Measurements from ENCODE around the gene KLF9. TPM values are rescaled to one million over a fixed set of nuclear protein-coding genes. Genes with fewer than 3 reads are reported as not detected.

KLF9 gene
- polyA plus RNA-seq, 1 of the 3 experiments (the other 2 are of a cell fraction), result 5.8 TPM

GRCh38 chr9:70410368-70410767, 4.1 kb downstream of the KLF9 start:
- Histone ChIP-seq H3K9me3 (no peaks in the 10 kb centered on the region), H4K20me1 (ENCODE audit: insufficient read depth) (peaks cover 33% of the 10 kb centered on the region; the same call in 1 of the 2 replicates), H3F3A (replicated peaks; ENCODE audit: insufficient read depth) (peaks cover 15% of the 10 kb centered on the region), H3K4me2 (peak overlapping the region; percentile 86), H3K4me1 (ENCODE audit: control insufficient read depth in 1 of 2, insufficient read depth in 2 of 2, low read depth in 1 of 2, low read length in 1 of 2) (peaks cover 21 to 32% of the 10 kb centered on the region in 2 experiments; a peak in 3 of 4 replicates), H3K9me2 (no peaks in the 10 kb centered on the region), H3K36me3 (replicated peaks in 1 of 2; ENCODE audit: control insufficient read depth in 1 of 2, insufficient read depth in 2 of 2, low read length in 1 of 2) (peaks cover 0 to 3% of the 10 kb centered on the region in 2 experiments), H3K9ac (peak overlapping the region; percentile 31; the same call in 1 of the 2 replicates), H3K27me3 (ENCODE audit: insufficient read depth) (no peaks in the 10 kb centered on the region), H3K79me2 (ENCODE audit: insufficient read depth) (peaks cover 67% of the 10 kb centered on the region), H3K27ac (ENCODE audit: low read depth in 2 of 2, low read length in 1 of 2) (peak overlapping the region in 1 of 2 experiments; percentile 97; a peak in 2 of 4 replicates), H3K4me3 (ENCODE audit: low read depth in 2 of 2, low read length in 1 of 2) (peak overlapping the region in 1 of 2 experiments; percentile 82; a peak in 2 of 4 replicates), H2AFZ (ENCODE audit: low read depth) (no peak overlapping the region)
- POLR2A ChIA-PET, result interaction anchor here (1.1 to 1.4 kb wide), 2 partner anchors 9 to 10 kb away, joined by 4 to 9 read pairs; no protein-coding TSS in a partner anchor
- CTCF ChIA-PET, result interaction anchor here (0.7 to 2.9 kb wide), 5 partner anchors 9 to 192 kb away, joined by 3 to 9 read pairs (median 3); no protein-coding TSS in a partner anchor
- WGBS (ENCODE audit: low lambda C conversion rate), result 100% methylated on average over 1 of the region's 1 CpG
- TF ChIP-seq TCF12 (IDR thresholded peaks at IDR 0.05) (no peak), POLR2AphosphoS5 (IDR thresholded peaks at IDR 0.05; ENCODE audit: low read depth, low read length) (no peak), RAD21 (IDR thresholded peaks at IDR 0.05; ENCODE audit: low read length) (no peak), FOSL2 (IDR thresholded peaks at IDR 0.05; ENCODE audit: borderline replicate concordance, low read depth) (no peak), RCOR1 (IDR thresholded peaks at IDR 0.05; ENCODE audit: low read length) (no peak), FOXJ3 (CRISPR knock-in tag; IDR thresholded peaks at IDR 0.05) (no peak), NRF1 (IDR thresholded peaks at IDR 0.05; ENCODE audit: low read depth, low read length) (no peak), YY1 (IDR thresholded peaks at IDR 0.05; ENCODE audit: low read depth) (no peak)
- TF ChIP-seq, protein P1, sequence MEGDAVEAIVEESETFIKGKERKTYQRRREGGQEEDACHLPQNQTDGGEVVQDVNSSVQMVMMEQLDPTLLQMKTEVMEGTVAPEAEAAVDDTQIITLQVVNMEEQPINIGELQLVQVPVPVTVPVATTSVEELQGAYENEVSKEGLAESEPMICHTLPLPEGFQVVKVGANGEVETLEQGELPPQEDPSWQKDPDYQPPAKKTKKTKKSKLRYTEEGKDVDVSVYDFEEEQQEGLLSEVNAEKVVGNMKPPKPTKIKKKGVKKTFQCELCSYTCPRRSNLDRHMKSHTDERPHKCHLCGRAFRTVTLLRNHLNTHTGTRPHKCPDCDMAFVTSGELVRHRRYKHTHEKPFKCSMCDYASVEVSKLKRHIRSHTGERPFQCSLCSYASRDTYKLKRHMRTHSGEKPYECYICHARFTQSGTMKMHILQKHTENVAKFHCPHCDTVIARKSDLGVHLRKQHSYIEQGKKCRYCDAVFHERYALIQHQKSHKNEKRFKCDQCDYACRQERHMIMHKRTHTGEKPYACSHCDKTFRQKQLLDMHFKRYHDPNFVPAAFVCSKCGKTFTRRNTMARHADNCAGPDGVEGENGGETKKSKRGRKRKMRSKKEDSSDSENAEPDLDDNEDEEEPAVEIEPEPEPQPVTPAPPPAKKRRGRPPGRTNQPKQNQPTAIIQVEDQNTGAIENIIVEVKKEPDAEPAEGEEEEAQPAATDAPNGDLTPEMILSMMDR (IDR thresholded peaks at IDR 0.05), result no peak
- TF ChIP-seq, protein P2, sequence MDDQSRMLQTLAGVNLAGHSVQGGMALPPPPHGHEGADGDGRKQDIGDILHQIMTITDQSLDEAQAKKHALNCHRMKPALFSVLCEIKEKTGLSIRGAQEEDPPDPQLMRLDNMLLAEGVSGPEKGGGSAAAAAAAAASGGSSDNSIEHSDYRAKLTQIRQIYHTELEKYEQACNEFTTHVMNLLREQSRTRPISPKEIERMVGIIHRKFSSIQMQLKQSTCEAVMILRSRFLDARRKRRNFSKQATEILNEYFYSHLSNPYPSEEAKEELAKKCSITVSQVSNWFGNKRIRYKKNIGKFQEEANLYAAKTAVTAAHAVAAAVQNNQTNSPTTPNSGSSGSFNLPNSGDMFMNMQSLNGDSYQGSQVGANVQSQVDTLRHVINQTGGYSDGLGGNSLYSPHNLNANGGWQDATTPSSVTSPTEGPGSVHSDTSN (IDR thresholded peaks at IDR 0.05), result no peak
- no peak for DNase-seq

DNA sequence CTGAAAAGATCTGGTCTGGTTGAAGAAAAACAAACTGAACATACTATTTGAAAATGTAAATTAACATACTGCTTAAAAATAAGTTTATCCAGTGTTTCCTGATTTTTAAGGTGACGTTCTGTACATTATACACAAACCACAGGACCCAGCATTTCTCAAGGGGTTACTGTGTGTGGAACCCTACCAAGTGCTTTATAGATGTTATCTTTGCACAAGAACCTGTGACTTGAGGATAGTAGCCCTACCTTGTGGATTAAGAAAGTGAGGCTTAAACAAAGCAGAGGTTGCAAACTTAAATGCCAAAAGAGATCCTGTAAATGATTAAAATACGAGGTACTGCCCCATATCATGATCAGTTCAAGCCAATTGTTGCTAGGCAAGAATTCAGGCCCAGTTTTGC, 4.7 kb downstream of the KLF9 start:
- Histone ChIP-seq H3K79me2 (ENCODE audit: insufficient read depth) (peaks cover 72% of the 10 kb centered on the region), H3K27ac (ENCODE audit: low read depth in 2 of 2, low read length in 1 of 2) (peak overlapping the region in 1 of 2 experiments; percentile 97; a peak in 2 of 4 replicates), H3K4me1 (ENCODE audit: control insufficient read depth in 1 of 2, insufficient read depth in 2 of 2, low read depth in 1 of 2, low read length in 1 of 2) (peaks cover 18 to 32% of the 10 kb centered on the region in 2 experiments; a peak in 3 of 4 replicates), H3K4me3 (ENCODE audit: low read depth in 2 of 2, low read length in 1 of 2) (no peak overlapping the region), H4K20me1 (ENCODE audit: insufficient read depth) (peaks cover 33% of the 10 kb centered on the region; the same call in 1 of the 2 replicates), H3K9ac (no peak overlapping the region), H3K4me2 (peak overlapping the region; percentile 86), H3K9me3 (no peaks in the 10 kb centered on the region), H3K27me3 (ENCODE audit: insufficient read depth) (no peaks in the 10 kb centered on the region), H3K36me3 (replicated peaks in 1 of 2; ENCODE audit: control insufficient read depth in 1 of 2, insufficient read depth in 2 of 2, low read length in 1 of 2) (peaks cover 0 to 3% of the 10 kb centered on the region in 2 experiments), H2AFZ (ENCODE audit: low read depth) (no peak overlapping the region), H3K9me2 (no peaks in the 10 kb centered on the region), H3F3A (replicated peaks; ENCODE audit: insufficient read depth) (peaks cover 11% of the 10 kb centered on the region)
- POLR2A ChIA-PET, result interaction anchor here (1.4 kb wide), 1 partner anchor 8 kb away, joined by 4 read pairs; no protein-coding TSS in a partner anchor
- CTCF ChIA-PET, result no interaction called here
- no peak for TF ChIP-seq TAF1 (IDR thresholded peaks at IDR 0.05; ENCODE audit: borderline replicate concordance, low read depth, low read length)
- no peak for TF ChIP-seq SIN3A (IDR thresholded peaks at IDR 0.05; ENCODE audit: borderline replicate concordance, low read depth, low read length)
- no peak for TF ChIP-seq FOSL2 (IDR thresholded peaks at IDR 0.05; ENCODE audit: borderline replicate concordance, low read depth)
- TF ChIP-seq, protein P3, sequence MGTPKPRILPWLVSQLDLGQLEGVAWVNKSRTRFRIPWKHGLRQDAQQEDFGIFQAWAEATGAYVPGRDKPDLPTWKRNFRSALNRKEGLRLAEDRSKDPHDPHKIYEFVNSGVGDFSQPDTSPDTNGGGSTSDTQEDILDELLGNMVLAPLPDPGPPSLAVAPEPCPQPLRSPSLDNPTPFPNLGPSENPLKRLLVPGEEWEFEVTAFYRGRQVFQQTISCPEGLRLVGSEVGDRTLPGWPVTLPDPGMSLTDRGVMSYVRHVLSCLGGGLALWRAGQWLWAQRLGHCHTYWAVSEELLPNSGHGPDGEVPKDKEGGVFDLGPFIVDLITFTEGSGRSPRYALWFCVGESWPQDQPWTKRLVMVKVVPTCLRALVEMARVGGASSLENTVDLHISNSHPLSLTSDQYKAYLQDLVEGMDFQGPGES (IDR thresholded peaks at IDR 0.05; ENCODE audit: low read depth, low read length), result no peak
- WGBS (ENCODE audit: low lambda C conversion rate), result 70% methylated on average over 2 of the region's 2 CpGs
- no peak for DNase-seq
